NCI-H1694 (cell line): ENCODE measurements around the gene SBK2.
"Not testable (repeated sequence)": the region's sequence is repeated elsewhere in the genome, so short reads cannot be mapped to it uniquely, and the experiment has no call there.

Experiments used
- DNase-seq: peaks from one replicate; lab custom pipeline; 2025; lab: John Stamatoyannopoulos, UW

Gene SBK2

DNA sequence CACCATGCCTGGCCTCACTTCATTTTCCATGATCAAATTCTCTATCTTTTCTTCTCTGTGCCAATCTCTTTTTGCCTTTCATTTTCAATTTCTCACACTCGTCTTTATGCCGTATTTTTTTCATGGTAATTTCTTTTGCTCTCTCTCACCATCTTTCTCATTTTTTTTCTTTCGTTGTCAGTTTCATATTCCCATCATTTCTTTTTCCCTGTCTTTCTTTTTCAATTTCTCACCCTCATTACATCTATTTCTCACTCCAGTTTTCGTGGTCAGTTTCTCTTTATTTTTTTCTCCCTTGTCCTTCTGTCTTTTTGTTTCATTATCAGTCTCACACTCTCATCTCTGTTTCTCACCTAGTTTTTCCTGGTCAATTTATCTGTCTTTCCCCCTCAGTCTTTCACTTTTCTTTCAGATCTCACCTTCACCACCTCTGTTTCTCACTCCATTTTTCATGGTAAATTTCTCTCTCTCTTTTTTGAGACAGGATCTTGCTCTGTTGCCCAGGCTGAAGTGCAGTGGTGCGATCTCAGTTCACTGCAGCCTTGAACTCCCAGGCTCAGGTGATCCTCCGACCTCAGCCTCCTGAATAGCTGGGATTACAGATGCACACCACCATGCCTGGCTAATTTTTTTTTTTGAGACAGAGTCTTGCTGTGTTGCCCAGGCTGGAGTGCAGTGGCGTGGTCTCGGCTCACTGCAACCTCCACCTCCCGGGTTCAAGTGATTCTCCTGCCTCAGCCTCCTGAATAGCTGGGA lies 34.6 kb downstream of the SBK2 start:
- DNase-seq: no peak

- no peak for DNase-seq
Measured at GRCh38 chr19:55500368-55500952, 36.5 kb downstream of the SBK2 start.

GRCh38 chr19:55498246-55498840 lies 38.6 kb downstream of the SBK2 start:
- no peak for DNase-seq

- DNase-seq: no peak
Measured at GRCh38 chr19:55497763-55498162, 39.2 kb downstream of the SBK2 start.

DNA sequence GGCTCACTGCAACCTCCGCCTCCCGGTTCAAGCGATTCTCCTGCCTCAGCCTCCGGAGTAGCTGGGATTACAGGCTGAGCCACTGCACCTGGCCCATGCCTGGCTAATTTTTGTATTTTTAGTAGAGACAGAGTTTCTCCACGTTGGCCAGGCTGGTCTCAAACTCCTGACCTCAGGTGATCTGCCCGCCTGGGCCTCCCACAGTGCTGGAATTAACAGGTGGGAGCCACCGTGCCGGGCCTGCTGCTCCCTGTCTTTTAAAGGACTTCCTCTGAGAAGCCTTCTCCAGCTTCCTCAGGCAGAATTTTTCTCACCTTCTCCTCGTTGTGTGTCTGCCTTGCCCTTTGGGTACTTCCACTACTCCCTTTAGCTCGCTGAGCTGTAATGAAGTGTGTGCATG lies 40.1 kb downstream of the SBK2 start:
- DNase-seq: not testable (repeated sequence)

DNA sequence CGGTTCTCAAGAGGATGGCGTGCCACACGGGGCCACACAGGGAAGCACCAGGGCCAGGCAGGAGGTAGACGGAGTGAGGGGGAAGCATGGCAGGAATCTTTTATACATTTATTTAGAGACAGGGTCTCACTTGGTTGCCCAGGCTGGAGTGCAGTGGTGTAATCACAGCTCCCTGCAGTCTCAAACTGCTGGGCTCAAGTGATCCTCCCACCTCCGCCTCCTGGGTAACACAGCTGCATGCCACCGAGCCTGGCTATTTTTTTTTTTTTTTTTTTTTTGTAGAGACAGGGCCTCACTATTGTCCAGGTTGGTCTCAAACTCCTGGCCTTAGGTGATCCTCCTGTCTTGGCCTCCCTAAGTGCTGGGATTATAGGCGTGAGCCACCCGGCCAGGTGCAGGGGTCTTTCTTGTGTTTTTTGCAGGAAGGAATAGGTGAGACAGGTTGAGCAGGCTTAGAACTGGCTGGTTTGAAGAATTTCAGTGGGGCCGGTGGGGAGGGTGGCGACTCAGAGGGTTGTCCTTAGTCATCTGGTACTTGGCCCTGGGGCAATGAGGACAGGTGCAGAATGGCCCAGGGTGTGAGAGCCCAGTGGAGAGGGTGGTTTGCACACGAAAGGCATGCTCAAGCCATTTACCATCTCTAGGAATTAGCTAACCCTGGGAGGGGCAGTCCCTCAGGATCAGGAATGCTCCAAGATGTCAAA lies 41.1 kb downstream of the SBK2 start:
- no peak for DNase-seq

GRCh38 chr19:55494172-55494761 lies 42.7 kb downstream of the SBK2 start:
- no peak for DNase-seq

- DNase-seq: no peak
Measured at GRCh38 chr19:55493645-55494171, 43.2 kb downstream of the SBK2 start.

GRCh38 chr19:55493052-55493644 lies 43.8 kb downstream of the SBK2 start:
- DNase-seq: no peak

GRCh38 chr19:55492362-55492944 lies 44.5 kb downstream of the SBK2 start:
- no peak for DNase-seq

DNA sequence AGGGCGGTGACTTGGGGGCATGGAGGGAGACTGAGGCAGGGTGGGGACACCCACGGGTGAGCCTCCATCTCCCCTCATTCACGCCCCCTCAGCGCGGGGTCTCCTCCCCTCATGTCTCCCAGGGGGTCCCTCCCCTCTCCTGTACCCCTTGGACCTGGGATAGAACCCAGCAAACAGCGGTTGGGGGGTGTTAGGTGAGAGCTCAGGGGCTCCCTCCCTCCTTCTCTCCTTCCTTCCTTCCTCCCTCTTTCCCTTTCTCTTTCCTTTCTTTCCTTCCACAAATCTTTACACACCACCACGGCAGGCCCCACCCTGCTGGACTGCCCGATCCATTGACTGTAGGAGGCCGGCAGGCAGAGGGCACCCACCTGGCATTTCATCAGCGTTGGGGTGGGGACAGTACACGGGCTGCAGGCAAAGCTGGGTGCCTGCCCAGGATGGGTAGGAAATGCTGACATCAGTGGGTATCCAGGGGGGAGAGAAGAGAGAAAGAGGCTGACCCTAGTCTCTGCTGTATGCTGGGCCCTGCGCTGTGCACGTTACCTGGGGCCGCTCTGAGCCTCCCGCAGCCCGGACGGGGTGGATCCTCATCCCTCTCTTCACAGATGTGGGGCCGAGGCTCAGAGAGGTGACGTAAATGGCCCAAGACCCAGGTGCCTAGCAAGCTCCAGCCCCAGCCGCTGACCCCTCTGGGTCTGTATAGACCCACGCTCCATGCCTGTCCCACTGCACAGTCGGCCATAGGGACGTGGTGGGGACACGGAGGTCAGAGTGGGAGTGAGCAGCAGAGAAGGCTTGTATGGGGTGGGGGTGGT lies 45.2 kb downstream of the SBK2 start:
- DNase-seq: no peak

DNA sequence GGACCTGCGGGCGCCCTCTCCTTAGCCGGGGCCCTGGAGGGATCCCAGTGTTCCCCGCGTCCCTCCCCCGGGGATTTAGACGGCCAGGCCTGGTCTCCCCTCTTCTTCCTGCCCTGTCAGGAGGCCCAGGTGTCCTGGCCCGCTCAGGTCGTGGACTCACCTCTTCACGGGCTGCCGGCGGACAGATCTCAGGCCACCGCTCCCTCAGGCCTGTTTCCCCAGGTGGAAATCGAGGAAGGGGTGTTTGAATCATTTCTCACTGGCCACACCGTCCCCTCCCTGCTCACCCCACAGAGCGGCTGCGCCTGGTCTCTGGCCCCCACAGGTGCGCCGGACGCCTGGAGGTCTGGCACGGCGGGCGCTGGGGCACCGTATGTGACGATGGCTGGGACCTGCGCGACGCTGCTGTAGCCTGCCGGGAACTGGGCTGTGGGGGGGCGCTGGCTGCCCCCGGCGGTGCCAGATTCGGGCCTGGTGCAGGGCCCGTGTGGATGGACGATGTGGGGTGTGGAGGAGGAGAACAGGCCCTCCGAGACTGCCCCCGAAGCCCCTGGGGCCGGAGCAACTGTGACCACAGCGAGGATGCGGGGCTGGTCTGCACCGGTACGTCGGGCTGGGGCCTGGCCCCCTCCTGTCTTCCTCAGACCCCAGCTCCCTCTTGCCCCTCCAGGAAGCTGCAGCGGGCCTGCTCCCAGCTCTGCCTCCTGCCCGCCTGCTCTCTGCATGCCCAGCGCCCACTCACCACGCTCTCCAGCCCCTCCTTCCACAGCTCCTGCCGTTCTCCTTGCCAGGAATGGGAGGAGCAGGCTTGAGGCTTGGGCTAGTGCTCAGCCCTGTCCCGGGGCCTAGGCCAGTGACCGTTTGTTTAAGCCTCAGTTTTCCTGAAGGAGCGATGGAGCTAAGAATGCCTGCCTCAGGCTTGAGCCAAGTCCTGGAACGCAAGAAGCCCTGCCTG lies 46.2 kb downstream of the SBK2 start:
- DNase-seq: no peak

DNA sequence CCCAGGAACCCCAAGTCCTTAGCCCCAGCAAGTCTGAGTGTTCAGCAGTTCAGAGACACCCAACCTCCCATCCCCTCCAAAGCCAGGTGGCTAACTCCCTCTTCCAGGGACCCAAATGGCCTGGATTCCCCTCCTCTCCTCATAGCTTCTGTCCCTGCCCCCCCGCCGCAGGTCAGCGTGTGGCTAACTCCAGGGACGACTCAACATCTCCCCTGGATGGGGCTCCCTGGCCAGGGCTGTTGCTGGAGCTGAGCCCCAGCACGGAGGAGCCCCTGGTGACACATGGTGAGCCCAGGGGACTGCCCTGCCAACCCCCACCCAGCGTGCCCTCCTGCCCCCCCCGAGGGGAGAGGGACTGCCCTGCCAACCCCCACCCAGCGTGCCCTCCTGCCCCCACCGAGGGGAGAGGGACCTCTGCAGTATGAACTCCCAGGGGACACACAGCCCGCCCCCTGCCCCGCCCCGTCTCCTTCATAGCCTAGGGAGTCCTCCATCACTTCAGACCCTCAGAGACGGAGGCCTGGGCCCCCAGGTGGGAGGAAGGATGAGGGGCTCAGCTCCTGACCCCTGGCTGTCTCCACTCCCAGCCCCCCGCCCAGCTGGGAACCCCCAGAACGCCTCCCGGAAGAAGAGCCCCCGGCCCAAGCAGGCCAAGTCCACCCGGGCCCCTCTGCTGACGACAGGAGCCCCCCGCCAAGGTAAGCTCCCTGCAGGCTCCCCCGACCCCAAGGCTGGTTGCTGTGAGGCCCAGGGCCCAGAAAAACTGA lies 47.0 kb downstream of the SBK2 start:
- no peak for DNase-seq

DNA sequence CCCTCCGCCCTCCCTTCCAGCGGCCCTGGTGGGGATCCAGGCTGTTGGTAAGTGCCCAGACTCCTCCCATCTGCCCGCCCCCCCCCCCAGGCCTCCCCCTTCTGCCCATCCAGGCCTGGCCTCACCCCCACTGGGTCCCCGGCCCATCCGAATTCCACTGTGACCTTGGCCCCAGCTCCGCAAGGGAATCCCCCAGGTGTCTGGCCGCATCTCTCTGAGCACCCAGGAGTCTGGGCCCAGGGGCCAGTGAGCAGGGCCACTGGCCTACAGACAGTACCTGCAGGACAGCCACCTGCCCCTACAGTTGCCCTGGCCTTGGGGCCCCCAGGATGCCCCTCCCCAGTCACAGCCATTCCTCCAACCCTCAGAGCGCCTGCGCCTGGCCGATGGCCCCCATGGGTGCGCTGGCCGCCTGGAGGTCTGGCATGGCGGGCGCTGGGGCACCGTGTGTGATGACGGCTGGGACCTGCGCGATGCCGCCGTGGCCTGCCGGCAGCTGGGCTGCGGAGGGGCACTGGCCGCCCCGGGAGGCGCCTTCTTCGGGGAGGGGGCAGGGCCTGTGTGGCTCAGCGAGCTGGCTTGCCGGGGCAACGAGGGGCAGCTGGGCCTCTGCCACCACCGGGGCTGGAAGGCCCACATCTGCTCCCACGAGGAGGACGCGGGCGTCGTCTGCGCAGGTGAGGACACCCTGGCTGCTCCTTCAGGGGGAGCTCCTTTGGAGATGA lies 47.8 kb downstream of the SBK2 start:
- DNase-seq: no peak

- no peak for DNase-seq
Measured at GRCh38 chr19:55487924-55488687, 48.8 kb downstream of the SBK2 start, which contains the start of gene SSC5D. SSC5D (plus strand) TSS chr19:55488436; CDS start chr19:55488590, 154 bp downstream.

DNA sequence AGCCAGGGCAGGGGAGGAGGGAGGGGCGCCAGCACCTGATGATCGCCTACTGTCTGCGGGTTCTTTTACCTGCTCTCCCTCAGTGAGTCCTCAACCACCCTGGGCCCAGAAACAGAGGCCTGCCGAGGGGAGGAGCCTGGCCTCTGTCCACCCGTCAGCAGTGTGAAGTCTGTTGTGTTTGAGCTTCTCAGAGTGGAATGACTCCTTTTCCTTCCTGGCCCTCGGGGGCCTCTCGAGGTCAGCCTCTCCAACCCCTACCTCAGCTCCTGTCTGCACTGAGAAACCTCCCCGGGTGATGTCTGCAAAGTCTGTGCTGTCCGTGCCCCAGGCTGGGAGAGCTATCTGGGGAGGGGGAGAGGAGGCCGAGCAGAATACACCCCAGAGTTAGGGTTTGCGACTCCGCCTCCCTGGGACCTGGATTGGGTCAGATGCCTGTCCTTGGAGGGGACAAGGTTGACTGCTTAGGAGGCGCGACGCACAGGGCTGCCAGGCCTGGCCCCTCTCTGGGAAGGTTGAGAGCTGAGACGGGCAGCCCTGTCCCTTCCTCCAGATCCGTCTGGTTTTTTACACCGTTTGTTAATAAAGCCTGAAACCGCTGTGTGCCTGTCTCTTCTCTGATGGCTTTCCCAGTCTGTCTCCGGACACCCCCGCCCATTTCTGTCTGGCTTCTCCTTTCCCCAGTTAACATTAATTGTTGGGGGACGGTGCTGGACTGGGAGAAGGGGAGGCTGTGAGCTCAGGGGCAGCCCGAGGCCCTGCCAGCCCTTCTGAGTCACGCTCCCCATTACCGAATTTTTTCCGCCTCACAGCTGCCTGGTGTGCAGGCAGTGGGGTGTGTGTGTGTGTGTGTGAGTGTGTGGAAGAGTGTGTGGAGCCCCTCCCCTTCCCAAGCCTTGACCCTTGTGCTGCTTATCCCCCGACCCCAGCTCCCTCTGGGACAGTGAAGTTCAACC lies 49.7 kb downstream of the SBK2 start:
- no peak for DNase-seq
